Parathyroid adenoma (tissue), 2 donors: Measurements from ENCODE around the gene KDM4B.

ENCODE experiments used
- H2AFZ ChIP-seq: fragments of 300-600 bp; sonication (generic); one replicate; pipeline ENCODE4 v1.7.0; 2017; ENCODE audit warnings: antibody characterized with exemption, mild to moderate bottlenecking
- H3K27ac ChIP-seq: fragments of 300-600 bp; sonication (generic); one replicate; pipeline ENCODE4 v1.7.0; 2017
- H3K27me3 ChIP-seq: fragments of 300-600 bp; sonication (generic); one replicate; pipeline ENCODE4 v1.7.0; 2017; ENCODE audit warnings: low read length; ENCODE audit not compliant: control insufficient read depth, insufficient read depth
- H3K36me3 ChIP-seq: fragments of 300-600 bp; sonication (generic); one replicate; pipeline ENCODE4 v1.7.0; 2017; ENCODE audit warnings: low read length; ENCODE audit not compliant: control insufficient read depth, insufficient read depth
- H3K4me1 ChIP-seq: fragments of 300-600 bp; sonication (generic); one replicate; pipeline ENCODE4 v1.7.0; 2017; ENCODE audit warnings: control low read depth
- H3K4me2 ChIP-seq: fragments of 300-600 bp; sonication (generic); one replicate; pipeline ENCODE4 v1.7.0; 2017; ENCODE audit warnings: low read length
- H3K4me3 ChIP-seq: fragments of 300-600 bp; sonication (generic); one replicate; pipeline ENCODE4 v1.7.0; 2017; ENCODE audit warnings: low read depth, low read length
- H3K79me2 ChIP-seq: fragments of 300-600 bp; sonication (generic); one replicate; pipeline ENCODE4 v1.7.0; 2017; ENCODE audit warnings: control low read depth
- H3K9ac ChIP-seq: fragments of 300-600 bp; sonication (generic); one replicate; pipeline ENCODE4 v1.7.0; 2017; ENCODE audit warnings: mild to moderate bottlenecking
- H3K9me3 ChIP-seq: fragments of 300-600 bp; sonication (generic); one replicate; pipeline ENCODE4 v1.7.0; 2017; ENCODE audit warnings: low read length; ENCODE audit not compliant: control insufficient read depth
- TF ChIP-seq, protein P1 (sequence below): fragments of 300-600 bp; sonication (generic); IDR thresholded peaks from one replicate; pipeline ENCODE4 v1.7.0; 2017; ENCODE audit warnings: antibody characterized with exemption, mild to moderate bottlenecking
- donor health status: primary hyperparathyroidism.

Gene KDM4B

DNA sequence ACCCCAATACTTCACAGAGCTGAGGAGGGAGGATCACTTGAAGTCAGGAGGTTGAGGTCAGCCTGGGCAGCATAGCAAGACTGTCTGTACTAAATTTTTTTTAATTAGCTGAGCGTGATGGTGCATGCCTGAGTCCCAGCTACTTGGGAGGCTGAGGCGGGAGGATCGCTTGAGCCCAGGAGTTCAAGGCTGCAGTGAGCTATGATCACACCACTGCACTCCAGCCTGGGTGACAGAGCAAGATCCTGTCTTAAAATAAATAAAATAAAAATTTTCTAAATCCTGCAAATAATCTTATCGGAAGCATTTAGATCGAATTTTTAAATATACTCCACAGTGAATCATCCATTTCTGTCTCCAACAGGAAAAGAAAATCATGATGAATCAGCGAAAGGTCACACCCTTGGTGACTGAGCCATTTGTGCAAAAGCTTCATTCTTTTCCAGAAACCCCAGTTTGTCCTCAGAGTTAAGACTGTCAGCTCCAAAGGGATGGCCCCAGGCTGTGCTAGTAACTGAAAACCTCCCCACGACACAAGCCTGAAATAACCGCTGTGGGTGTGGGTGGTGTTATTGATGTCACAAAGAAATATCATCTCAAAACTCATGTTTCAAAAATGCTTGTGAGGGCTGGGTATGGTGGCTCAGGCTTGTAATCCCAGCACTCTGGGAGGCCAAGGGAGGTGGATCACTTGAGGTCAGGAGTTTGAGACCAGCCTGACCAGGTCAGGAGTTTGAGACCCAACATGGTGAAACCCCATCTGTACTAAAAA lies 204.1 kb downstream of the KDM4B start:
- Histone ChIP-seq H3K27me3 (no peaks in the 10 kb centered on the region), H3K27ac (no peak overlapping the region), H3K4me1 (no peaks in the 10 kb centered on the region), H3K4me3 (no peak overlapping the region), H3K9ac (no peak overlapping the region), H3K36me3 (no peaks in the 10 kb centered on the region), H3K4me2 (no peak overlapping the region), H3K79me2 (no peaks in the 10 kb centered on the region), H2AFZ (no peak overlapping the region), H3K9me3 (no peaks in the 10 kb centered on the region)
- TF ChIP-seq, protein P1, sequence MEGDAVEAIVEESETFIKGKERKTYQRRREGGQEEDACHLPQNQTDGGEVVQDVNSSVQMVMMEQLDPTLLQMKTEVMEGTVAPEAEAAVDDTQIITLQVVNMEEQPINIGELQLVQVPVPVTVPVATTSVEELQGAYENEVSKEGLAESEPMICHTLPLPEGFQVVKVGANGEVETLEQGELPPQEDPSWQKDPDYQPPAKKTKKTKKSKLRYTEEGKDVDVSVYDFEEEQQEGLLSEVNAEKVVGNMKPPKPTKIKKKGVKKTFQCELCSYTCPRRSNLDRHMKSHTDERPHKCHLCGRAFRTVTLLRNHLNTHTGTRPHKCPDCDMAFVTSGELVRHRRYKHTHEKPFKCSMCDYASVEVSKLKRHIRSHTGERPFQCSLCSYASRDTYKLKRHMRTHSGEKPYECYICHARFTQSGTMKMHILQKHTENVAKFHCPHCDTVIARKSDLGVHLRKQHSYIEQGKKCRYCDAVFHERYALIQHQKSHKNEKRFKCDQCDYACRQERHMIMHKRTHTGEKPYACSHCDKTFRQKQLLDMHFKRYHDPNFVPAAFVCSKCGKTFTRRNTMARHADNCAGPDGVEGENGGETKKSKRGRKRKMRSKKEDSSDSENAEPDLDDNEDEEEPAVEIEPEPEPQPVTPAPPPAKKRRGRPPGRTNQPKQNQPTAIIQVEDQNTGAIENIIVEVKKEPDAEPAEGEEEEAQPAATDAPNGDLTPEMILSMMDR, result no peak

DNA sequence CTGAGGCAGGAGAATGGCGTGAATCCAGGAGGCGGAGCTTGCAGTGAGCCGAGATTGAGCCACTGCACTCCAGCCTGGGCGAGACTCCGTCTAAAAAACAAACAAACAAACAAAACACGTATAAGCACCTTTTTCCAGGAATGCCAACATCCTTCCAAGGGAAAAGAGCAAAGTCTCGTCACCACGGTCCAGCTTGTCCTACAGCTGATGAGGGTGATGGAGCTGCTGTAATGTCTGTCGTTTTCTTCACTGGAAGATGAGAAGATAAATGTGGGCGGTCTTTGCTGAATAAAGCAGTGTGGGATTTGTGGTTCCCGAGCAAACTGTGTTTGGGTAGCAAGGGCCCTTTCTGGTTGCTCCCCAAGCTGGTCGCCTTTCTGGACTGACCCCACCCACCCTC lies 205.1 kb downstream of the KDM4B start:
- H3K4me1 ChIP-seq, result no peaks in the 10 kb centered on the region
- TF ChIP-seq, protein P1, result no peak

DNA sequence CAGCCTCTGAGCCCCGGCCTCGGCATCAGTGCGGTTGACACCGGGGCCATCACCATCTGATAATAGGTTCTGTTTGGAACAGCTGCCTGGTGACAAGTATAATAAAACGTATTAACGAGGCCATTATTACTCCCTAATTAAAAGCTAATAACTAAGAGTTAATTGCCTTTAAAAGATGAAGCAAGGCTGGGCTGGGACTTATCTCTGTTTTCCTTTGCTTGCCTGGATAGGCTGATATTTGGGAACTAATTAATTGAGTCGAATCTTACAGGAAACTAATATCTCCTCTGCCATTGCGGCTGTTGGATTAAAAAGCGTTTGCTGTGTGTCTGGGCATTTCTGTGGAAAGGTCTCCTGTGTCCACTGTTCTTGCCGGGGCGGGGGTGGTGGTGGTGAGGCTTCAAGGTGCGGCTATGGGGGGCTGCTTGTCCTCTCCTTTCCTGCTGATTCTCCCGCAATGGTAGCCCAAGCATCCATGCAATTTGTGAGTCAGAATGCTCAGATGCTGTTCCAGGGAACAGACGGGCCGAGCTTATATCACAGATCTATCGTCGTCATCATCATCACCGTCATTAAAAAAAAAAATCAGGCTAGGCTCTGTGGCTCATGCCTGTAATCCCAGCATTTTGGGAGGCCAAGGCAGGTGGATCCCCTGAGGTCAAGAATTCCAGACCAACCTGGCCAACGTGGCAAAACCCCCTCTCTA lies 209.0 kb downstream of the KDM4B start:
- Histone ChIP-seq H3K27me3 (no peaks in the 10 kb centered on the region), H3K27ac (no peak overlapping the region), H3K79me2 (no peaks in the 10 kb centered on the region), H3K4me2 (no peak overlapping the region), H3K4me3 (no peak overlapping the region), H3K4me1 (no peaks in the 10 kb centered on the region), H3K9ac (no peak overlapping the region), H3K9me3 (no peaks in the 10 kb centered on the region), H3K36me3 (no peaks in the 10 kb centered on the region), H2AFZ (no peak overlapping the region)
- TF ChIP-seq, protein P1, result no peak

More for the DNA sequence above, 205.1 kb downstream of the KDM4B start:
- Histone ChIP-seq H3K4me3 (no peak overlapping the region), H3K27ac (no peak overlapping the region), H3K4me2 (no peak overlapping the region), H3K9ac (no peak overlapping the region), H3K9me3 (no peaks in the 10 kb centered on the region), H3K27me3 (no peaks in the 10 kb centered on the region), H3K79me2 (no peaks in the 10 kb centered on the region), H2AFZ (no peak overlapping the region), H3K36me3 (no peaks in the 10 kb centered on the region)

DNA sequence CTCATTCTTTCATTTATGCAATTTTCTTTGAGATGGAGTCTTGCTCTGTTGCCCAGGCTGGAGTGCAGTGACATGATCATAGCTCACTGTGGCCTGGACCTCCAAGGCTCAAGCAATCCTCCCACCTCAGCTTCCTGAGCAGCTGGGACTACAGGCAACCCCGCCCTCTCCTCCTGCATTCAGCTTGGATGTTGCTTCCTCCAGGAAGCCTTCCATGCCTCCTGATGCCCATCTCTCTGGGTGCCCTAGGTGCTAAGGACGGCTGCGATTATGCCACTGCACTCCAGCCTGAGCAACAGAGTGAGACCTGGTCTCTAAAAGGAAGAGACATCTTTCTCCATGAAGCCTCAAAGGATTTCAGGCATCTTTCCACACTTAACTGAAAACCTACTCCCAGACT lies 209.9 kb downstream of the KDM4B start:
- H3K79me2 ChIP-seq, result no peaks in the 10 kb centered on the region
- no peak overlapping the region for H3K27ac ChIP-seq
- H3K36me3 ChIP-seq, result no peaks in the 10 kb centered on the region

More for the DNA sequence above, 209.9 kb downstream of the KDM4B start:
- Histone ChIP-seq H3K27me3 (no peaks in the 10 kb centered on the region), H3K4me2 (no peak overlapping the region), H3K9ac (no peak overlapping the region), H2AFZ (no peak overlapping the region), H3K4me1 (no peaks in the 10 kb centered on the region), H3K9me3 (no peaks in the 10 kb centered on the region), H3K4me3 (no peak overlapping the region)
- TF ChIP-seq, protein P1, result no peak
